Choroid plexus epithelial cell (primary cell): Measurements from ENCODE around the gene ITSN1.
"Not testable (repeated sequence)": the region's sequence is repeated elsewhere in the genome, so short reads cannot be mapped to it uniquely, and the experiment has no call there.

Source experiments
- DNase-seq: peaks from one replicate; pipeline ENCODE4 v3.0.0-alpha.2; 2010; ENCODE audit warnings: low read depth
- H3K4me3 ChIP-seq: 2 replicates; pipeline ENCODE4 v1.5.1; 2011; ENCODE audit warnings: low read depth, mild to moderate bottlenecking, control low read depth, low read length, moderate library complexity
- CTCF ChIP-seq: conservative IDR thresholded peaks from 2 replicates; pipeline ENCODE4 v1.5.1; 2011; ENCODE audit warnings: low read depth, mild to moderate bottlenecking, control low read depth, inconsistent platforms, low read length, moderate library complexity

Gene ITSN1

GRCh38 chr21:33787431-33787830 lies 145.1 kb downstream of the ITSN1 start:
- no peak for TF ChIP-seq CTCF
- no peak for DNase-seq
- no peak overlapping the region for H3K4me3 ChIP-seq

GRCh38 chr21:33788438-33788837 lies 146.1 kb downstream of the ITSN1 start:
- not testable (repeated sequence) for H3K4me3 ChIP-seq, DNase-seq

GRCh38 chr21:33789697-33790096 lies 147.4 kb downstream of the ITSN1 start:
- no peak overlapping the region for H3K4me3 ChIP-seq
- no peak for TF ChIP-seq CTCF
- peak; percentile 80 for DNase-seq

- TF ChIP-seq CTCF, result no peak
- no peak for DNase-seq
Observed at GRCh38 chr21:33791073-33791472, 148.8 kb downstream of the ITSN1 start.

GRCh38 chr21:33794596-33794995 lies 152.3 kb downstream of the ITSN1 start:
- no peak overlapping the region for H3K4me3 ChIP-seq
- TF ChIP-seq CTCF, result no peak
- DNase-seq, result no peak

More at GRCh38 chr21:33791073-33791472, 148.8 kb downstream of the ITSN1 start:
- no peak overlapping the region for H3K4me3 ChIP-seq

- no peak for DNase-seq
- no peak for TF ChIP-seq CTCF
- no peak overlapping the region for H3K4me3 ChIP-seq
Observed at GRCh38 chr21:33797565-33797964, 155.3 kb downstream of the ITSN1 start.

- DNase-seq, result no peak
- no peak overlapping the region for H3K4me3 ChIP-seq
- TF ChIP-seq CTCF, result no peak
Observed at GRCh38 chr21:33799378-33800090, 157.2 kb downstream of the ITSN1 start.
